CD14-positive monocyte (primary cell): ENCODE data around the gene ZNF431. TPM values are rescaled to one million over a fixed set of nuclear protein-coding genes. Genes with fewer than 3 reads are reported as not detected.

ENCODE experiments used
- DNase-seq, 3 donors: peaks; one replicate each; pipeline ENCODE4 v3.0.0-alpha.2; 2011 to 2022
- H2AFZ ChIP-seq: 2 replicates; pipeline ENCODE4 v1.6.0; 2012; ENCODE audit warnings: mild to moderate bottlenecking, low read depth, low read length, inconsistent platforms; ENCODE audit not compliant: insufficient read depth, poor library complexity, severe bottlenecking
- H3K27ac ChIP-seq, 2 donors: 1 replicate in 1 of 2; 2 replicates in 1 of 2; pipeline ENCODE4 v1.5.1; 2012 to 2013; ENCODE audit warnings: low read length in 2 of 2, control low read depth in 1 of 2, inconsistent platforms in 1 of 2, low read depth in 1 of 2, mild to moderate bottlenecking in 1 of 2
- H3K27me3 ChIP-seq, 2 donors: one replicate each; pipeline versions ENCODE4 v1.6.0 to v1.6.1; 2011 to 2013; ENCODE audit warnings: low read length in 2 of 2; ENCODE audit not compliant: control insufficient read depth in 2 of 2, insufficient read depth in 2 of 2
- H3K36me3 ChIP-seq, 2 donors: replicated peaks in 1 of 2; 1 replicate in 1 of 2; 2 replicates in 1 of 2; pipeline versions ENCODE4 v1.5.1 to v1.6.1; 2012 to 2013; ENCODE audit warnings: low read length in 2 of 2, control low read depth in 1 of 2, inconsistent platforms in 1 of 2, mild to moderate bottlenecking in 1 of 2; ENCODE audit not compliant: insufficient read depth in 2 of 2, control insufficient read depth in 1 of 2
- H3K4me1 ChIP-seq, 2 donors: 1 replicate in 1 of 2; 2 replicates in 1 of 2; pipeline versions ENCODE4 v1.5.1 to v1.6.1; 2012 to 2013; ENCODE audit warnings: low read length in 2 of 2, control low read depth in 1 of 2, inconsistent platforms in 1 of 2, mild to moderate bottlenecking in 1 of 2, moderate library complexity in 1 of 2; ENCODE audit not compliant: insufficient read depth in 2 of 2, control insufficient read depth in 1 of 2
- H3K4me2 ChIP-seq: replicated peaks from 2 replicates; pipeline ENCODE3; 2012; ENCODE audit warnings: low read length, moderate library complexity, mild to moderate bottlenecking; ENCODE audit not compliant: poor library complexity, severe bottlenecking; ENCODE audit errors: extremely low read depth
- H3K4me3 ChIP-seq, 3 experiments: fragments of 200-600 bp in 1 of 3; sonication (generic) in 1 of 3; replicated peaks in 1 of 3; 1 replicate in 2 of 3; 2 replicates in 1 of 3; pipeline ENCODE4 v1.5.1; 2011 to 2013; ENCODE audit warnings: low read length in 3 of 3, mild to moderate bottlenecking in 3 of 3, control low read depth in 2 of 3, low read depth in 2 of 3, inconsistent platforms in 1 of 3, moderate library complexity in 1 of 3
- H3K79me2 ChIP-seq: 2 replicates; pipeline ENCODE4 v1.6.0; 2012; ENCODE audit warnings: mild to moderate bottlenecking, control low read depth, inconsistent platforms, low read length, moderate library complexity; ENCODE audit not compliant: insufficient read depth
- H3K9ac ChIP-seq: 2 replicates; pipeline ENCODE4 v1.6.0; 2017; ENCODE audit warnings: low read length, mild to moderate bottlenecking; ENCODE audit not compliant: insufficient read depth, poor library complexity, severe bottlenecking
- H3K9me3 ChIP-seq, 2 donors: replicated peaks in 1 of 2; 1 replicate in 1 of 2; 2 replicates in 1 of 2; pipeline versions ENCODE4 v1.5.1 to v1.6.1; 2012 to 2013; ENCODE audit warnings: low read length in 2 of 2, control low read depth in 1 of 2; ENCODE audit not compliant: control insufficient read depth in 1 of 2, insufficient read depth in 1 of 2
- H4K20me1 ChIP-seq: 2 replicates; pipeline ENCODE4 v1.6.0; 2012; ENCODE audit warnings: mild to moderate bottlenecking, low read length, control low read depth, moderate library complexity; ENCODE audit not compliant: insufficient read depth
- H3K27ac Mint-ChIP-seq, 7 donors: one replicate each; pipeline ENCODE4 v1.8.0; 2020; ENCODE audit warnings: mild to moderate bottlenecking in 7 of 7, mixed read lengths in 7 of 7, moderate library complexity in 6 of 7, inconsistent platforms in 2 of 7
- H3K27me3 Mint-ChIP-seq, 3 donors: one replicate each; pipeline ENCODE4 v1.8.0; 2021 to 2022; ENCODE audit warnings: low read depth in 3 of 3, mild to moderate bottlenecking in 3 of 3, mixed read lengths in 3 of 3, moderate library complexity in 3 of 3, inconsistent platforms in 1 of 3
- H3K36me3 Mint-ChIP-seq, 2 donors: one replicate each; pipeline ENCODE4 v1.8.0; 2020; ENCODE audit warnings: mixed read lengths in 2 of 2, inconsistent platforms in 1 of 2, mild to moderate bottlenecking in 1 of 2
- H3K4me1 Mint-ChIP-seq: one replicate; pipeline ENCODE4 v1.8.0; 2020; ENCODE audit warnings: mild to moderate bottlenecking, mixed read lengths
- H3K4me3 Mint-ChIP-seq, 2 donors: one replicate each; pipeline ENCODE4 v1.8.0; 2020; ENCODE audit warnings: mild to moderate bottlenecking in 2 of 2, mixed read lengths in 2 of 2, moderate library complexity in 1 of 2
- H3K9me3 Mint-ChIP-seq, 7 donors: one replicate each; pipeline ENCODE4 v1.8.0; 2020 to 2022; ENCODE audit warnings: mixed read lengths in 7 of 7, mild to moderate bottlenecking in 6 of 7, moderate library complexity in 6 of 7, inconsistent platforms in 2 of 7
- WGBS: methylation state at CpG from one replicate; pipeline ENCODE4 v1.1.5; 2013; ENCODE audit warnings: missing lambda C conversion rate; ENCODE audit not compliant: insufficient coverage; 5-methylcytosine and 5-hydroxymethylcytosine counted together
- intact Hi-C, 2 donors: fragments of 100-400 bp; cut with micrococcal nuclease; formaldehyde crosslinking; loops; one replicate each; pipeline versions ENCODE4 v1.15.0 to v1.15.1; 2023
- polyA plus RNA-seq, 3 donors: library from polyadenylated mRNA; depleted of rRNA in 1 of 3; unstranded in 2 of 3; stranded (reverse) in 1 of 3; fragments of 300-500 nt in 2 of 3; fragments of >200 nt in 1 of 3; fragmentation: Illumina TruSeq in 2 of 3; gene quantifications; 1 replicate in 2 of 3; 2 replicates in 1 of 3; pipeline ENCODE4 v1.2.3, GENCODE V29; 2012 to 2021
- TF ChIP-seq, protein P1 (sequence below): fragments of 200-600 bp; IDR thresholded peaks from one replicate; pipeline ENCODE4 v1.8.0; 2022; ENCODE audit warnings: antibody characterized with exemption, mild to moderate bottlenecking

Gene ZNF431
- polyA plus RNA-seq, 3 donors = 1.8 to 9.8 (median 4.6) TPM

DNA sequence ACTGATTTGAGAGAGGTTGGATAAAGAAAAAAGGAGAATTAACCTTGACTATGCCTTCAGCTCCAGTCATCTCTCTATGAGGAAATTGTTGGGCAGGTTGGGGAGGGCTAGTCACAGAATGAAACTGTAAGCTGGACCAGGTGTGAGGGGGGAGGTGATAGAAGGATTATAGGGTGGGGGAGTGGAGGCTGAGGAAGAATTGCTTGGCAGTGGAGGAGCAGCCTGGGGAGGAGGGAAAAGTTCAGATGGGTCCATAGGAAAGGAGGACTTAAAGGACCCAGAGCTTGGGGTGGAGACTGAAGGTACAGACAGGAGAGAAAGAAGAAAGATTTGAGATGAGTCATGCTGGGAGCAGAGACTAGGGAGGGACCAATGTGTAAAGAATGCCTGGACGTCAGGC, 8.2 kb upstream of the ZNF431 start:
- H3K27ac ChIP-seq = no peak overlapping the region
- no peak overlapping the region for H3K4me3 Mint-ChIP-seq
- no peaks in the 10 kb centered on the region for H3K36me3 Mint-ChIP-seq
- H3K4me2 ChIP-seq = no peak overlapping the region
- H3K9me3 Mint-ChIP-seq = peaks cover 23 to 43% (median 30%) of the 10 kb centered on the region in 7 donors
- peaks cover 2% of the 10 kb centered on the region for H3K4me1 Mint-ChIP-seq
- no peaks in the 10 kb centered on the region for H3K4me1 ChIP-seq
- TF ChIP-seq, protein P1, sequence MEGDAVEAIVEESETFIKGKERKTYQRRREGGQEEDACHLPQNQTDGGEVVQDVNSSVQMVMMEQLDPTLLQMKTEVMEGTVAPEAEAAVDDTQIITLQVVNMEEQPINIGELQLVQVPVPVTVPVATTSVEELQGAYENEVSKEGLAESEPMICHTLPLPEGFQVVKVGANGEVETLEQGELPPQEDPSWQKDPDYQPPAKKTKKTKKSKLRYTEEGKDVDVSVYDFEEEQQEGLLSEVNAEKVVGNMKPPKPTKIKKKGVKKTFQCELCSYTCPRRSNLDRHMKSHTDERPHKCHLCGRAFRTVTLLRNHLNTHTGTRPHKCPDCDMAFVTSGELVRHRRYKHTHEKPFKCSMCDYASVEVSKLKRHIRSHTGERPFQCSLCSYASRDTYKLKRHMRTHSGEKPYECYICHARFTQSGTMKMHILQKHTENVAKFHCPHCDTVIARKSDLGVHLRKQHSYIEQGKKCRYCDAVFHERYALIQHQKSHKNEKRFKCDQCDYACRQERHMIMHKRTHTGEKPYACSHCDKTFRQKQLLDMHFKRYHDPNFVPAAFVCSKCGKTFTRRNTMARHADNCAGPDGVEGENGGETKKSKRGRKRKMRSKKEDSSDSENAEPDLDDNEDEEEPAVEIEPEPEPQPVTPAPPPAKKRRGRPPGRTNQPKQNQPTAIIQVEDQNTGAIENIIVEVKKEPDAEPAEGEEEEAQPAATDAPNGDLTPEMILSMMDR = no peak
- peaks cover 0 to 2% (median 0%) of the 10 kb centered on the region in 3 donors for H3K27me3 Mint-ChIP-seq
- H3K27me3 ChIP-seq = no peaks in the 10 kb centered on the region
- no peaks in the 10 kb centered on the region for H4K20me1 ChIP-seq
- DNase-seq = no peak
- 90% methylated on average over 1 of the region's 1 CpG for WGBS
- intact Hi-C loops = no loop called here
- no peak overlapping the region for H3K4me3 ChIP-seq
- H2AFZ ChIP-seq = no peak overlapping the region
- peaks cover 22 to 37% of the 10 kb centered on the region in 2 donors for H3K9me3 ChIP-seq
- H3K36me3 ChIP-seq = no peaks in the 10 kb centered on the region
- H3K79me2 ChIP-seq = no peaks in the 10 kb centered on the region
- H3K27ac Mint-ChIP-seq = no peak overlapping the region
- H3K9ac ChIP-seq = no peak overlapping the region

DNA sequence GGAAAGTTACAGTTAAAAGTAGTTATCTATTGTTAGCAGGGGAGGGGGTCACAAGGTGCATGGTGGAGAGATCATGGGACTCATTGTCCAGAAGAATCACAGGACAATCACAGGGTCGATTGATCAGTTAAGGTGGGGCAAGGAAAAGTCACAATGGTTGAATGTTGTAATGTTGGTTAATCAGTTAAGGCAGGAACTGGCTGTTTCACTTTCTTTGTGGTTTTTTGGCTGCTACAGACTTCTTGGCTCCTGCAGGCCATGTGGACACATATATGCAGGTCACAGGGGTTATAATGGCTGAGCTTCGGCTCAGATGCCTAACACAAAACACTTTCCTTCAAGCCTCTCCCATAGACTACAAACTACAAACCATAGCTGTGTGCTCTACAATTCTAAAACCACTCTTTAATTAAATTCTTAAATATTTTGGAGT, 6.9 kb upstream of the ZNF431 start:
- H3K4me3 ChIP-seq = no peak overlapping the region
- H3K4me1 ChIP-seq = no peaks in the 10 kb centered on the region
- no peaks in the 10 kb centered on the region for H4K20me1 ChIP-seq
- TF ChIP-seq, protein P1 = no peak
- peaks cover 22 to 37% of the 10 kb centered on the region in 2 donors for H3K9me3 ChIP-seq
- H3K9ac ChIP-seq = no peak overlapping the region
- Mint-ChIP-seq H3K27ac (no peak overlapping the region), H3K36me3 (no peaks in the 10 kb centered on the region), H3K9me3 (peaks cover 22 to 51% (median 32%) of the 10 kb centered on the region in 7 donors), H3K4me1 (peaks cover 2% of the 10 kb centered on the region), H3K4me3 (no peak overlapping the region), H3K27me3 (peaks cover 0 to 2% (median 0%) of the 10 kb centered on the region in 3 donors)
- no peak overlapping the region for H3K4me2 ChIP-seq
- intact Hi-C loops = no loop called here
- no peaks in the 10 kb centered on the region for H3K36me3 ChIP-seq
- no peaks in the 10 kb centered on the region for H3K79me2 ChIP-seq
- WGBS = 67% methylated on average over 1 of the region's 2 CpGs
- H2AFZ ChIP-seq = no peak overlapping the region
- no peak for DNase-seq
- no peaks in the 10 kb centered on the region for H3K27me3 ChIP-seq
- no peak overlapping the region for H3K27ac ChIP-seq
